ENCODE measurements around the gene RHNO1. TPM values are rescaled to one million over a fixed set of nuclear protein-coding genes. Genes with fewer than 3 reads are reported as not detected.

Gene RHNO1
- total and polyA plus RNA-seq, 2 of the 4 experiments (the other 2 are of a cell fraction): 26.1 to 30.6 TPM

DNA sequence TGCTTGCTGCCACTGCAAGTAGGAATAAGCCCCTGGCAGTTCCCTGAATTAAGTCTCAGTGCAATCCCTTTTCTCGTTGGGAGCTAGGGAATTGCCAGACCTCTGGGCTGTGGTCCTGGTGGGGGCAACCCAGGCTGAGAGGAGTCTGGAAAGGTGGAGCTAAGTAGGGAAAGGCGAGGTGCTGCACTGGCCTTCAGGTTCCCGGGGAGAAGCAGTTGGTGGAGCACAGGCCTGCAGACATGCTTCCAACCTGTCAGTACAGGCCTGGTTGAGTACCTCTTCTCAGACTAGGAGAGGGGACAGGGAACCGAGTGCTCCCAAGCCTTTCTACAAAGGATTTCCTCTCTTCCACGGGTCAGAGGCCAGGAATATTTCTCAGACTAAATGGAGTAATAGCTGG lies 43.7 kb upstream of the RHNO1 start:
- DNase-seq (no peak), ATAC-seq (ENCODE audit: low read depth) (no peak)
- Histone ChIP-seq H3K9ac (ENCODE audit: low read depth, low read length) (no peak overlapping the region), H3K27me3 (ENCODE audit: control insufficient read depth, insufficient read depth, low read length) (no peaks in the 10 kb centered on the region), H4K91ac (ENCODE audit: insufficient read depth, low read depth, low read length) (no peak overlapping the region), H3K4me3 (ENCODE audit: insufficient read depth, low read depth, low read length) (no peak overlapping the region), H3K18ac (ENCODE audit: low read depth, low read length) (no peak overlapping the region), H3K56ac (ENCODE audit: extremely low read depth, insufficient read depth, low read length) (no peak overlapping the region), H3K4me2 (ENCODE audit: low read depth, low read length) (no peak overlapping the region), H3K4me1 (ENCODE audit: control insufficient read depth, insufficient read depth, low read length) (peaks cover 7% of the 10 kb centered on the region), H2AK9ac (replicated peaks; ENCODE audit: low read depth, low read length, poor library complexity) (no peak overlapping the region), H2BK15ac (ENCODE audit: low read depth, low read length) (no peak overlapping the region), H2BK20ac (ENCODE audit: low read depth, low read length) (no peak overlapping the region), H2AFZ (replicated peaks; ENCODE audit: low read length, poor library complexity) (no peak overlapping the region), H3K9me3 (ENCODE audit: control insufficient read depth, insufficient read depth, low read length) (no peaks in the 10 kb centered on the region), H4K8ac (ENCODE audit: low read depth in 2 of 2, low read length in 2 of 2) (no peak overlapping the region), H2AK5ac (ENCODE audit: low read depth, low read length) (no peak overlapping the region), H4K5ac (ENCODE audit: low read depth, low read length) (no peak overlapping the region), H3K23ac (ENCODE audit: low read depth, low read length) (no peak overlapping the region), H2BK5ac (ENCODE audit: low read depth, low read length, poor library complexity, severe bottlenecking) (no peak overlapping the region), H3K9me1 (ENCODE audit: insufficient read depth, low read length) (0 out of 2 replicates have a peak, but pooled peaks cover 2% of the 10 kb centered on the region), H3K27ac (ENCODE audit: insufficient read depth, low read length) (no peak overlapping the region), H3K36me3 (ENCODE audit: control insufficient read depth, insufficient read depth, low read length) (peaks cover 6% of the 10 kb centered on the region), H3K79me1 (ENCODE audit: low read depth in 1 of 2, low read length in 2 of 2) (no peaks in the 10 kb centered on the region), H3K14ac (replicated peaks; ENCODE audit: low read depth, low read length) (no peak overlapping the region), H4K20me1 (ENCODE audit: insufficient read depth, low read length) (no peaks in the 10 kb centered on the region), H2BK120ac (ENCODE audit: low read depth, low read length) (no peak overlapping the region), H3K4ac (ENCODE audit: low read depth, low read length) (no peak overlapping the region)
- CTCF ChIA-PET: interaction anchor here (0.9 kb wide), 1 partner anchor 8 kb away, joined by 3 read pairs; no protein-coding TSS in a partner anchor
- no CpG with 5 or more reads among the region's 5 CpGs for WGBS, 2 experiments (ENCODE audit: extremely low coverage in 2 of 2, insufficient read length in 1 of 2)
- POLR2A ChIA-PET (ENCODE audit: unreplicated experiment): no interaction called here
- no TSS peak for BruUV-seq (replicated peaks)
- intact Hi-C loops (cut with micrococcal nuclease) (no loop called here), dilution Hi-C loops (cut with HindIII; ENCODE audit: low sequenced_read_pairs, unreplicated experiment) (no loop called here), in situ Hi-C loops (cut with MboI; ENCODE audit: low sequenced_read_pairs) (no loop called here)
- TF ChIP-seq CEBPB (IDR thresholded peaks at IDR 0.05; ENCODE audit: low read depth, low read length): no peak

All from IMR-90 (cell line).